ENCODE results near the gene ITGA3.

DNA sequence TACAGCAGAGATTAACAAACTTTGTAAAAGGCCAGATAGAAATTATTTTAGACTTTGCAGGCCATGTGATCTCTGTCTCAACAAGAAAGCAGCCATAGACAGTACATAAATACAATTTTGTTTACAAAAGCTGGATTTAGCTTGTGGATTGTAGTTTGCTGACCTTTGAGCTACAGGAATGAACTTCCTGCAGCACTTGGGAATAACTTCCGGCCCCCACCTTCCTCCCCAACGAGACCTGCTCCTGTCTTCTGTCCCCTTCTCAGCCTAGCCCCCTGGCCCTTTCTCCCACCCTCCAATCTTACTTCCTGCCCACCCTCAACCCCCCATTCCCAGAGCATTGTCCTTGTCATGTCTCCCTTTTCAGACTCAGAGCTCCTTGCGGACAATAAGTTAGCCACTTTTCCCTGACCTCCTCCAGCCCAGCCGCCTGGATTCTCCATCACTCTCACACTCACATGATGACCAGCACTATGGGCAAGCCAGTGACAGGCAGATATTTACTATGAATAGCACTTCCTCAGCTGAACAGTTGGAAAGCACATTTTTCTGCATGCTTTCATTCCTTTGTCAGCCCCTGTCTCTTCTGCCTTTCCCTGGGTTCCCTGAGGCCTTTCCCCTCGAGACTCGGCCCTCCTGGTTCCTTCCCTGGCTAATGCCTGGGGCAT lies 33.3 kb upstream of the ITGA3 start:
- TF ChIP-seq, protein P1, sequence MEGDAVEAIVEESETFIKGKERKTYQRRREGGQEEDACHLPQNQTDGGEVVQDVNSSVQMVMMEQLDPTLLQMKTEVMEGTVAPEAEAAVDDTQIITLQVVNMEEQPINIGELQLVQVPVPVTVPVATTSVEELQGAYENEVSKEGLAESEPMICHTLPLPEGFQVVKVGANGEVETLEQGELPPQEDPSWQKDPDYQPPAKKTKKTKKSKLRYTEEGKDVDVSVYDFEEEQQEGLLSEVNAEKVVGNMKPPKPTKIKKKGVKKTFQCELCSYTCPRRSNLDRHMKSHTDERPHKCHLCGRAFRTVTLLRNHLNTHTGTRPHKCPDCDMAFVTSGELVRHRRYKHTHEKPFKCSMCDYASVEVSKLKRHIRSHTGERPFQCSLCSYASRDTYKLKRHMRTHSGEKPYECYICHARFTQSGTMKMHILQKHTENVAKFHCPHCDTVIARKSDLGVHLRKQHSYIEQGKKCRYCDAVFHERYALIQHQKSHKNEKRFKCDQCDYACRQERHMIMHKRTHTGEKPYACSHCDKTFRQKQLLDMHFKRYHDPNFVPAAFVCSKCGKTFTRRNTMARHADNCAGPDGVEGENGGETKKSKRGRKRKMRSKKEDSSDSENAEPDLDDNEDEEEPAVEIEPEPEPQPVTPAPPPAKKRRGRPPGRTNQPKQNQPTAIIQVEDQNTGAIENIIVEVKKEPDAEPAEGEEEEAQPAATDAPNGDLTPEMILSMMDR (conservative IDR thresholded peaks at IDR 0.05 in 1 of 2, IDR thresholded peaks at IDR 0.05 in 1 of 2; ENCODE audit: extremely low read depth in 1 of 2, insufficient read depth in 1 of 2, low read depth in 1 of 2, low read length in 2 of 2), result no peak
- TF ChIP-seq EZH2 (IDR thresholded peaks at IDR 0.05; ENCODE audit: borderline replicate concordance, low read length), result no peak

Measured in mammary epithelial cell (primary cell).